ENCODE data around the gene DDAH1.
A peak's percentile ranks its signal among the peaks of the same experiment; 100 is the strongest.

Gene DDAH1

DNA sequence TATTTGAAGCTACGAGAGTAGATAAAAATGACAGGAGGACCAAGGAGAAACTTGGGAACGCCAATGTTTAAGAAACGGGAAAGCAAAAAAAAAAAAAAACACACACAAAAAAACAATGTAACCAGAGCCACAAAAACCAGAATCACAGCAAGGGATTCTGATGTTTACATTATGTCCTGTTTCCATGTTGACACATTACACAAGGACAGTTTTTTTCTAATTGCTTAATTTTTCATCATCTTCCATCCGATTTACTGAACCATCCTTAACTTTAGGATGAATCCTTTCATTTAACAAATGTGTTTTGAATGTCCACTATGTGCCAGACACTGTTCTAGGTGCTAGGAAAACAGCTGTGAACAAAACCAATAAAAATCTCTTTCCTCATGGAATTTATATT is 187.2 kb downstream of the DDAH1 start:
- DNase-seq = no peak

DNA sequence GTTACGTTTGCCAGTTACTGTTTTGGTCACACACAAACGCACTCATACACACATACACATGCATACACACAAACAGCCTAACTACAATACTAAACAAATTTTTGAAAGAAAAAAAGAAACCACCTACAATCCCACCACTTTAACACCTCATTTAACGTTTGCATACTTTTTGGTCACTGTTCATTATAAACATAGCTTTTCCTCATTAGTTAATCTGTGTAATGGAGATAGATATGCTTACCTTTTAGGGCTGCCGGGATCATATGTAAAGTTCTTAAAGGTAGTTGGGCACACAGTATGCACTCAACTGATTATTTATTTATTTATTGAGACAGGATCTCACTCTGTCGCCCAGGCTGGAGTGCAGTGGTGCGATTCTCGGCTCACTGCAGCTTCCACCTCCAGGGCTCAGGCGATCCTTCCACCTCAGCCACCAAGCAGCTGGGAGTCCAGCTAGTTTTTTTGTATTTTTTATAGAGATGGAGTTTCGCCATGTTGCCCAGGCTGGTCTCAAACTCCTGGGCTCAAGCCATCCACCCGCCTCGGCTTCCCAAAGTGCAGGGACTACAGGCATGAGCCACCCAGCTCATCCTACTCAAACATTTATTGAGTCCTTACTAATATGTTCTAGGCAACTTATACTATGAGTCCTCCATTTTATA is 187.8 kb downstream of the DDAH1 start:
- DNase-seq = no peak

DNA sequence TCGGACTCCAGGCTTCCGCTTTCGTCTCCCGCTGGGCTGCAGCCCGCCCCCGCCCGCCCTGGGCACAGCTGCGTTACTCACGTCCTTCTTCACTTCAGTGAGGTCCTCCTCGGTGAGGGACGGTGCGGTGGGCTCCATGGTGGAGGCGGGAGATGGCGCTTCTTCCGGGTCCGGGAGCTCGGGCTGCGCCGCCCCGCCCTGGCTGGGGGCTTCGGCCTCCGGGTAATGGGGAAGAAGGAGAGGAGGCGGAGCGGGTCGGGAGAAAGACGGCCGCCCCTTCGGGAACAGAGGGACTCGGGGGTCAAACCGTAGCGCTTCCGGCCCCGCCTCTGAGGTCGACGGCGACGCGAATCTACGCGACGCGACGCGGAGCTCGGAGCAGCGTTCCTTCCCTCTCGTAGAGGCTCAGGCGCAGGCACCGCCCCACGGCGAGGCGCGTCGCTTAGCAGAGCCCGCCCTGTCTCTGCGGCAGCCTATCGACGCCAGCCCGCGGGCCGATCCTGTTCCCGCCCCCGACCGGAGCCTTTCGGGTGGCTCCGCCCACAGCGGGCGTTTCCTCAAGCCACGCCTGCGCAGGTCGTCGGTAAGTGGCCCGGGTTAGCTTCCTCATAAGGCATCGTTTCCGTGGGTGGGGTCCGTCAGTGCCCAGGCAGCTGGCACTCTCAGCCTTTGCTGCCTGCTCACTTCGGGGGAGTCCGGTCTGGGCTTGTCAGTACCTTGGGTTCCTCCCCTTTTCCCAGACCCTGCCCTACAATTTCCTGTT is 188.6 kb downstream of the DDAH1 start, which contains the start of gene BCL10:
Gene BCL10 (minus strand): TSS at position 418 of the 763 bp plus-strand sequence. CDS start 280 bp downstream, at position 138.
- DNase-seq = peak; percentile 79 to 99 (median 97)

DNA sequence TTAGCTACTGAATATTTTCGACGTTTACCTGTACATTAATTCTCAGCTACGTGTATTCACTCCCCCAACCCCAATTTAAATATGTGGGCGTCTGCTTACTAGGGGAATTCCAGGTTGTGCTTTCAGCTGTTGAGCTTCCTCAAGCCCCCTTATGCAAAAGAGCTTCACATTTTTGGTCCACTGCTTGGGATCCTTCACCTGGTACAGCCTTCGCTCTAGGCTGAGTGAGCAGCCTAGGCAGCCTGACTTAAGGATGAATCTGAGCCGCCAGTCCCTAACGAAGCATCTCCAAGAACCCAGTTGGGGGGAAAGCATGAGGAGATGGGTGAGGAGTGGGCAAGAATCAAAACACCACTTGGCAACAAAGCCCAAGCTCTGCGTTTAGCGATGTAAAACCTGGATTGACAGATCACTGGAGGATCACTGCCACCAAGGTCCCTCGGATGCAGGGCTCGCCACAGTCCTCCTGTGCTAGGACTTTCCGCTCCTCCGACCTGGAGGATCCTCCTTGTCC is 189.2 kb downstream of the DDAH1 start:
- DNase-seq = peak in 4 of 56 donors; percentile 25 to 30 (median 28)

DNA sequence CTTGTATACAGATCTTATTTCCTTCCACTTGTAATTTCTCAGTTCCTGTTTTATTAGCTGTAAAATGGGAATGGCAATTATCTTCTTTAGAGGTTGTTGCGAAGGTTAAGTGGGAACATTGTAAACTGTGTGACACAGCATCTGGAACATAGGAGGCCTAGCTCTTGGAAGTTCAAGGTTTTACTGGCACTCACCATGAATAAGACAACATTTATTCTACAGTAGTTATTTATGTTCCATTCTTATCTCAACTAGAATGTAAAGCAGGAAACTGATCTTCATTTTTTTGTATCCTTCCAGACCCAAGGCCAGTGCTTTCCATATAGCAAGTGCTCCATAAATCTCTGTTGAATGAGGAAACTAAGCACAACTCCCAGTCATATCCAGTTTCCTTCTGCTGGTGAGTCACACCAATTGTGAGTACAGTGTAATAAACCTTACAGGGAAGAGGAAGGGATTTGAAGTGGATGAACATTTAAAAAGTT is 189.9 kb downstream of the DDAH1 start:
- DNase-seq = no peak

DNA sequence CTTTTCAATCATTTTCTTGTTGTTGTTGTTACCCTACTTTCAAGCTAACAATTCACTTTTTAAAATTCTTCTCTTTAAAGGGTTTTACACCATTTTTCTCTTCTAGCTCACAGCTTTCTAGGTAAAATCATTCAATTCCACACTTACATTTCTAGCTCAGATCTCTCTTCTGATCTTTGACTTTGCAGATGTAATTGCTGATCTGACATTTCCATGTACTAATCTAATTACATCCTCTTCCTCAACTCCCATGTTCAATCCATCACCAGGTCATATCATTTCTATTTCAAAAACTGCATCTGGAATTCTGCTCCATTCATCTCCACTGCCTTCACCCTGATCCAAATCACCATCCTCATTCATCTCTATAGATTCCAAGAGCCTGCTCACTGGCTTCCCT is 191.6 kb downstream of the DDAH1 start:
- no peak for DNase-seq

DNA sequence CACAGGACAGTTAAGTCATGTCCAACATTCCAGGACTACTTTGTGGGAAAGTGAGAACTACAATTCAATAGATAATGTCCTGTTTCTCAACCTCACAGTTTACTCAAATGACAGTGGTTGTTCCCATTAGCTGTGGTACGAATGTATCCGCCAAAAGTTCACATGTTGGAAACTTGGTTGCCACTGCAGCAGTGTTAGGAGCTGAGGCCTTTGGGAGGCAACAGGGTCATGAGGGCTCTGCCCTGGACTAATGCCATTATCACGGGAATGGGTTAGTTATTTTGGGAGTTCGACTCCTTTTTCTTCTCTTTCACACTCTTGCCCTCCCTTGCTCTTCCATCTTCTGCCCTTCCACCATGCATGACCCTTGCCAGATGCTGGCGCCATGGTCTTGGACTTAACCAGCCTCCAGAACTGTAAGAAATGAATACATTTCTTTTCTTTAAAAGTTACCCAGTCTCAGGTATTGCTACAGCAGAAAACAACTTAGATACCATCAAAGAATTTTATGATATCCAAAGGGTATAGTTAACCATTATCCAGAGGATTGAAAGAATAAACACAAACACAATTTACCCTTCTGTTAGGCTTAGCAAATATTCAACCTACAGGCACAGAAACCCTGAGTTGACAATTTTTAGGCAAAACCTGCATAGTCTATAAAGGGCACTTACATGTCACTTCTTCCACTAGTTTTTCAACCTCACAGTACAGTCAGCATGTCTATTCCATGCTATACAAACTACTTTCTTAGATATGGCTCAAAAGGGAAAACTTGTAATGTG is 196.0 kb downstream of the DDAH1 start:
- DNase-seq = no peak

All from nucleus accumbens (tissue), 56 donors.